ENCODE data around the gene RAB14.
"Not testable (repeated sequence)": the region's sequence is repeated elsewhere in the genome, so short reads cannot be mapped to it uniquely, and the experiment has no call there.

Gene RAB14

DNA sequence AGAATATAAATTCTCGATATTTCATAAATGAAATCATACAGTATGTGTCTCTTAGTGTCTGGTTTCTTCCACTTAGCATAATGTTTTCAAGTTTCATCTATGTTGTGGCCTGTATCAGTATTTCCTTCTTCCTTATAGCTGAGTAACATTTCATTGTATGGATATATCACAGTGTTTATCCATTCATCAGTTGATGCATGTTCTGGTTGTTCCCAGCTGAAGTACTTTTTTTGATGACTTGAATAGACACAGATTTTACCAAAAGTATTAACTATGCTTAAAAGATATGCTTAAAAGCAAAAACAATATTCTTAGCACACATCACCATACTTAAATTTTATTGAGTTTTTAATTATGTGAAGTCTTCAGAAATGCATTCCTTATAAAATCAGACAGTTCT, 12.7 kb downstream of the RAB14 start:
- DNase-seq: no peak

DNA sequence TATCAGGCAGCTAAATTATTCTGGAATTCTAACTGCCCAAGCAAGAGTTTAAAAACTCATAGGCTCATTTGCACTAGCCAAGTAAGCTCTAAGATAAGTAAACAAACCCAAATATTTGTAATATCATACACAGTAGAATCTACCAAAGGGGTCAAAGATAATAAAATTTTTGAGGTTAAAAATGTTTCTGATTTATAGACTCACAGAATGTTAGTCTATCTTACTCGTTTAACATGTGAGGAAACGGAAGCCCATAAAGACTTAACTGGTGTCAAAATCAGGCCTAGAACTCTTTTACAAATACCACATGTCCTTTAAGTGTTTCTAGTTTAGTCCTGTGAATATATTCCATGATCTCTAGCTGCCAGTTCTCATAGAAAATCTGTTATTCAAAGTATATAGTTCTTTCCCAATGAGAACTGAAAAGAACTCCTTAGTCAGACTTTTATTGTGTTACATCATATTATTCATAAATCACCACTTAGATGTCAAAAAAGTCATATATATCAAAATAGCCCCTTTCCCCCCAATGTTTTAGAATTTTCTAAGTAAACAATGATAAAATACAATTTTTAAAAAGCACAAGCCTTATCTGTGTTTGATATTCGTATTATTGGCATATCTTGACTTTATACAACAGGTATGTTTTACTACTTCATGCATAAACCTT, 13.9 kb downstream of the RAB14 start:
- no peak for DNase-seq

DNA sequence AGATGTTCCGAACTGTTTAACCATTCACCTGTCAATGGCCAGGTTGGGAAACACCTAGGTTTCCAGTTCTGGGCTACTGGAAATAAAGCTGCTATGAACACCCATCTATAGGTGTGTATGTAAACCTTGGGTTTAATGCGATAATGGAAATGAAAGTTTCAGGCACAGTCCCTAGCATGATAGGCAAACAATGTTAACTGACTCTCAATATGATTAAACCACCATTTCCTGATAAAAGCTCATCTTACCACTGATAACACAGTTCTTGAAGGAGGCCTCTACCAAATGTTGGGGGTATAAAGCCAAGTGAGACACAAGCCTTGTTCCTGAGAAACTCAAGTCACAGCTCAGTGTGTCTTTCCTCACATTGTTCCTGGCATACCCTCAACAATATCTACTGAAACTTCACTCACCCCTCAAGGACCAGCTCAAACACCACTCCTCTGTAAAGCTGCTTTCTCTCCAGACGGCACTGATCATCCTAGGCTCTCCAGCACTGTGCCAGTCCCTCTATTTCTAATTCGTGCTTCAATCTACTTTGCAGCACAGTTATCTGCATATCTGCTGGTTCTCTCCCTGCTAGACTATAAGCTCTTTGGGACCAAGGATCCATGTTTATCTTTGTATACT, 15.8 kb downstream of the RAB14 start:
- DNase-seq: no peak

DNA sequence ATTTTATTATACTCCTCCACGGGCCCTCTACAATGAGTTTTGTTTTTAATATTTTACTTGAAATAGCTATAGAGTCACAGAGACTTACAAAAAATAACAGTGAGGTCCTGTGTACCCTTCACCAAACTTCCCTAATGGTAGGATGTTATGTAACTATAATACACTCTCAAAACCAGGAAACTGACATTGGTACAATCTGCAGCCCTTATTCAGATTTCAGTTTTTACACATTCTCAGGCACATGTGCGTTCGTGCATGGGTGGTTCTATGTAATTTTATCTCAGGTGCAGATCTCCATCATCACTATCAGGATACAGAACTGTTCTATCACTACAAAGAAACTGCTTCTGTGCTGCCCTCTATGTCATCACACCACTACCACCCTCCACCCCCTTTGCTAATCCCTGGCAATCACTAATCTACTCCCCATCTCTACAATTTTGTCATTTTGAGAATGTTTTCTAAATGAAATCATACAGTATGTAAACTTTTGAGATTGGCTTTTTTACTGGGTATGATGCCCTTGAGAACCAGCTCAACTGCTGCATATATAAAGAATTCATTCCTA, 16.4 kb downstream of the RAB14 start:
- DNase-seq: no peak

DNA sequence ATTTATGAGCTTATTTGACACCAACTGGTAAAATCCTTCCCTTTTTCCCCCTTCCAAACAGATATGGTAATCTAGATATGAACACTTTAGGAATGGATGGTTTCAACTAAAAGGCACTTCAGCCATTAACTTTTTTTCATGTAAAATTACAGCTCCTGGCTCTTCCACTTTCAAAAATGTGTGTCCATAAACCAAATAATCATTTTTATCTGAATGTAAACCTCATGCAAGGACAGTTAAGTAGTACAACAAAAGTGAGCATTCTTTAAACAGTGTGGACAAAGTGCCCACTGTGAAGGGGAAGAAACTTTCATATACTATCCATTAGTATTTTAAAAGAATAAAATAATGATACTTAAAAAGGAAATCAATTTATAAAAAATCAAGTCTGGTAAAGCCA, 17.2 kb downstream of the RAB14 start:
- no peak for DNase-seq

DNA sequence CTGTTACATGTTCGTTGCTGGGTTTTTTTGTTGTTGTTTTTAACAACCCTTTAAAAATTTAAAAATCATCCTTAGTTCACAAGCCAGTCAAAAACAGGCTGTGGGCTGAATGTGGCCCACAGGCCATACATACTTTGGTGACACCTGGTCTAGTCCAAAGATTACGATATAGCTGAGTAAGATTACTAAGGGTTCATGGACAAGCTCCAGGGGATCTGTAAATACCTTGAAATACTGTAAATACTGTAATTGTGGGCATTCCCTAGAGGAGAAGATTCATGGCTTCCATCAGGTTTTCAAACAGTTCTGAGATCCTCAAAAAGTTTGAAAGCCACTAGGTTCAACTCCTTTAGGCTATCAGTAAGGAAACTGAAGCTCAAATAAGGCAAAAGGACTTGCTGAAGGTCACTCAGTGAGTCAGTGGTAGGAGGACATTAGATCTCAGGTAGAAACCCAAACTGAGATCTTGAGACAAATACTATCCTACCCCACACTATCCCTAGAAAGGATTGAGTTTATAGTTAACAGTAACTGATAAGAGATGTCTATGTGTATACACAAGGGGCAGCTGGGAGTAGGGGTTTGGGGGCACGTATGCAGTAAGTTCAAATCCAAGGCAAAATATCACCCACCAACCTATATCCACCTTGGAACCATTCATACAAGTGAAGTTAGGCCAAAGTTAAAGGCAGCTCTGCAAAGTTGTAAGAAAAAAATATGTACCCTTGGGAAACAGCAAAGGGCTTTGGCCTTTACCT, 17.8 kb downstream of the RAB14 start:
- no peak for DNase-seq

DNA sequence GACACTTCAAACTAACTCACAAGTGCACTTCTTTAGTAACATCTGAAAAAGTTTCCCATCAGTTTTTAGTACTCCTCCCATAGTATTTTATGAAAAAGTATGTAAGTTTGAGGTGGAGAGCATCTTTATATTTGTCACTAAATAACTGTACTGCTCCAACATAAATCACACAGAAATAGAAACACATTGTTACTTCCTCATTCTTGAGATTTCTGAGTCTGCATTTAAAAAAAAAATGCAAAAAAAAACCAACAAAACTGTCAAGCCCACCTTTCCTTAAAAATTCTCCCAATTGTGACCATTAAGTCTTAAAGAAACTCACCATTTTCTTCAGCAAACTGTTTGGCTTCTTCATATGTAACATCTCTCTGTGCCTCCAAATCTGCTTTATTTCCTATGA, 18.7 kb downstream of the RAB14 start:
- DNase-seq: no peak

DNA sequence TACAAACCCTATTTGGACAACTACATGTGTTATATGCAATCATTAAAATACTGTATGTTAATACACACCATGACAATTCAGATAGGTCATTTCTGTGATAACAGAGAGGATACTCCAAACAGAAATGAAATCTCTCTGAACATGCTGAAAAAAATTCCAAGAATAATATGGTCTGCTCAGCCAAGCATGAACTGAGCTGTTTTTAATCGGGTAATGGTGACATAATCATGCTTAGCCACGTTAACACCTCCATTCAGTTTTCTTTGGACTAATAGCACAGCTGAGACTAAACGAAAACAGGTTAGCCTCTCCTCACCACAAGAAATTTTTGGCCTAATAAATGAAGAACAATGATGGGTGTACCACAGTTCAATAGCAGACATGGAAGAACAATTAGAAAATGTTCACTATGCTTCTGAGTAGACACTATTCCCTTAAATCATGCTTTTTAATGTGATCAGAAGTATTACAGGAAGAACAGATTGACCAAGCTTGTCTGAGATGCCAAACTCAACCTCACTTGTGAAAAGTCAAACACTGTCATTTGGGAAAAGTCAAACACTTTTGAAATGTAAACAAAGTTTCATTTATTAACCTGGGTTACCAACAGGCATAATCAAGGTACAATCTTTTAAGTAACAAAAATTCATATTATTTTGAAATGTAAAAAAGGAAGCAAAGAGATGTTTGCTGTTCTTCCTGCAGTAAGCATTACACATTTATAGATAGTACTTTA, 19.4 kb downstream of the RAB14 start:
- no peak for DNase-seq

DNA sequence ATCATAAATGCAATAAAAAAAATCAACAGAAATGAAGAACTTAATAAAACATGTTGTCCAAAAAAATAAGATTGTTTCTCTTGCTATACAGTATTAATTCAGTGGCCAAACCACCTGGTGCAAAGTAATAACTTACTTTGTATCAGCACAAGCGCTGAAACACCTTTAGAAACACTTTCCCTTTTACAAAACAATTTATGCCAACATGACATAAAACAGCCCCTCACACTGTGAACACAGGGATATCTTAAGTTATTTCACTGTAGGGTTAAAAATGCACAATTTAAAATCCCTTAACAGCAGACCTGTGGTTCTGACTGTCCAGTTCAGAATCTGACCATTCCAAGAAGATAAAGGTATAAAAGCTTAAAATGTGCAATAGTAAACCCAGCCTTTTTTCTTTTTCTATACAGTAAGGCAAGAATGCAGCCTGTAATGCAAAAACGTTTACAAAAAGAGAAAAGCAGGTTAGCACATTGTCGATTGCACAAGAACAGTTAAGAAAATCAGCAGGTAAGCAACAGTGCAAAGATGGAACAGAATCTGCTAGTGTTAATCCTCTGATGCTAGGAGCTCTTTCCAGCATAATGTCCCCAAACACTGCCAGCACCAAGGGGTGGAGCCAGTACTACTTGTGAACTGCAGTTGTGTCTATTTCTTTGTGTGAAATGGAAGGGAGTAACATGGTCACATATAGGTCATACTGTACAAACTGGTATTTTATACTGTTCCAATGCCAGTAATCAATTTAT, 21.6 kb downstream of the RAB14 start:
- DNase-seq: no peak

DNA sequence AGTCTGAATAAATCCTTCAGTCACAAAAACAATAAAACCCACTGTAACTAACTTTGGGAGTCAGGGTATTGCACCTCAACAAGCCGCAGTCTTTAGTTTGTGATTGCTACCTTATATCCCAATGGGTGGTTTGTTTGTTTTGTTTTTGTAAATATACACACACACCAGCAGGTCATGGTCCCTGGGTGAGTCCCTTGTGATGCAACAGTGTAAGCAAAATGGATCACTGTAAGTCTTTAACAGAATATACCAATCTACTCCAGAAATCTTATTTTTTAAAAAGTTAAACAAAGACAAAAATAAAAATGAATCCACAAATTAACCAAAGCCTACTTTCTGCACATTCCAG, 22.3 kb downstream of the RAB14 start:
- DNase-seq: not testable (repeated sequence)

DNA sequence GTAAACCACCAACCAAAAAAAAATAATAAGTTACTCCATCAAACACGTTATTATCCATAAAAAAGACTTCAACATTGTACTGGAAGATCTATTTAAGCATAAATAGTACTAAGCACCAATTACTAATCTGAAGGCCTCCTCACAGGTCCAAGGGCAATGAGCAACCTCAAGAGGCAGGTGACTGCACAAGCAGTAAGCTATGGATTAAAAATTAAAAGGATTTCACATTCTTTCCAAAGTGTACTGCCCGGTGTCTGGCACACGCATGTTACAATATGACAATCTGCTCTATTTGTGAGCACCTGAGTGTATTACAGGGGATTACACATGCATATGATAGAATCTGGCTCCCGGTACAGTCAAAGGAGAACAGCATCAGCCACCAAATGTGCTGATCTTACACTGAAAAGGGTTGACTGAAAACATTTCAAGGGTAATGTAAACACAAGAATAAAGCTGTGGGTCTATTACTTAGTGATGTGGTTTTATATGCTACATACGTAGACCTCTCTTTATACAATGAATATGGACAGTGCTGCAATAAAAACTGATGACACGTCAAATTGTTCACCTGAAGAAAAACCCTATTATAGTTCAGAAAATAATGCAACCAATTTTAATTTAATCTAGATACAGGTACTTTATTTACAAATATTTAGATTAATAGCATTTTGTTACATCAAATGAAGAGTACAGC, 22.8 kb downstream of the RAB14 start:
- DNase-seq: no peak

DNA sequence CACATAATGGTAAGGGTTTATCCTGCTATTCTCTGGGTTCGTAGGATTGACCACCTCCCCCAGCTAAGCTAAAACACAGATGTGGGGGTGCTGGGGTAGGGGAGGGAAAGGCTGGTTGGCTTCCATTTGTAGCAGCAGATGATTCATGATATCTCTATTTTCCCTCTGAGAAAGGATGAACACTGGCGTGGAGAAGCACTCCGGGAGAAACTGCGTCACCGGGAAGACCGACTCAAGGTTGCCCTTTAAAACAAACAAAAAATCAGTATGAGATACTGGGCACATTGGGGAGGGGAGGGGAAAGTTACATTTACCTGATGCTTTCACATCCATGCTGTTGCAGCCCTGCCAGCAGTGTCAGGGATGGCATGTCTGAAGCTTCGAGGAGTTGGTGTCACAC, 28.2 kb downstream of the RAB14 start:
- no peak for DNase-seq

DNA sequence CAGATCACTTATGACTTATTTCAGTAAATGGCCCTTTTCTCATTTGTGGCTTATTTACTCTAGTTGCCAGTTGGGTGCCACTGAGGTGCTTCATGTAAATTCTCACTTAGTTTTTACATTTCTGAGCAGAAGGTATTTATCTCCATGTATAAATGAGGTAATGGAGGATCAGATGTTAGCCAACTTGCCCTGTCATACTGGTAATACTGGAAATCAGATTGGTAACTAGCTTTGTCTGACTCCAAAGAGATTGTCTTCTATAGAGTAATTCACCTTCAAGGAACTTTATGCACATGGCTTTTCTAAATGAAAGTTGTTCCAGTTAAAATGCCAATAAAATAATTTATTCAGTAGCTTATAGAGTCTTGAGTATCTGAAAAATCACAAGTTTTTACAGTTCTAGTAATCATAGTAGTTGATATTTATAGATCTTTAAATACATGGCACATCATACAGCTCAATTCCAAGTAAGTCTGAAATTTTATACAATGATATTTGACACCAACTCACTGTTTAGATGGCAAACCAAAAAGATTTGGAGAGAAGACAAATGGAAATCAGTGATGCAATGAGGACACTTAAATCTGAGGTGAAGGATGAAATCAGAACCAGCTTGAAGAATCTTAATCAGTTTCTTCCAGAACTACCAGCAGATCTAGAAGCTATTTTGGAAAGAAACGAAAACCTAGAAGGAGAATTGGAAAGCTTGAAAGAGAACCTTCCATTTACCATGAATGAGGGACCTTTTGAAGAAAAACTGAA, 28.8 kb downstream of the RAB14 start:
- no peak for DNase-seq

DNA sequence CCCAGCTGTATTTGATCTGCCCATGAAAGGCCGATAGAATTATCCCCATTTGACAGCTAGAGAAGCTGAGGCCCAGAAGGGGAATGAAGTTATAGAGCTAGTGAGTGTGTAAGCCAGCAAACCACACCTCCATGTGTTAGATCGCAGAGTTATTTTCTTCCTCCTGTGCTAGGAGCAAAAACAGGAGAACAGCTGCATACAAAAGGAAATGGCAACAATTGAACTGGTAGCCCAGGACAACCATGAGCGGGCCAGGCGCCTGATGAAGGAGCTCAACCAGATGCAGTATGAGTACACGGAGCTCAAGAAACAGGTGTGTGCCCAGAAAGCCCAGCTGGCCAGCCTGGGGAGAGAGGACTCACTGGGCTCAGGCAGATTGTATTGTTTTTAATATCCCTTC, 30.4 kb downstream of the RAB14 start:
- no peak for DNase-seq

DNA sequence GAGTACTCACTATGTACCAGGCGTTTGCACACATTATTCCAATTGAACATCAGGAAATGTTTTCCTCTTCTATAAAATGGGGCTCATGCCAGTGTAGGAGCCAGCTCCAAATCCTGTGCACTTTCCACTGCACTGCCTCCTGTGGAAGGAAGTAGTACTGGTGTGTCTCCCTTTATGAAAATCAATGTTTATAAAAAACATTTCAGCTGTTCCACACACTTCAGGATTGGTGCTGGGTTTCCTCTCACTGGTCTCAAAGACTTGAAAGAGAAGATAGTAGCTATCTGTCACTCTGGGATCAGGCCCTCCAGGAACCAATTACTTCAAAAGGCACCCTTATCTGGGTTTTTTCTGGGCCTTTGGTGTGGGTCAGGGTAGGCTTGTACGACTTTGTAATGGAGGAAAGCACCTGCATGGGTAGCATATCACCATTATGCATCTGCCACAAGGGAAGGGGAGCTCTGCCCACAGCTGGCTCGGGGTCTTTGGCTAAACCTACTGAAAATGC, 32.5 kb downstream of the RAB14 start:
- no peak for DNase-seq

DNA sequence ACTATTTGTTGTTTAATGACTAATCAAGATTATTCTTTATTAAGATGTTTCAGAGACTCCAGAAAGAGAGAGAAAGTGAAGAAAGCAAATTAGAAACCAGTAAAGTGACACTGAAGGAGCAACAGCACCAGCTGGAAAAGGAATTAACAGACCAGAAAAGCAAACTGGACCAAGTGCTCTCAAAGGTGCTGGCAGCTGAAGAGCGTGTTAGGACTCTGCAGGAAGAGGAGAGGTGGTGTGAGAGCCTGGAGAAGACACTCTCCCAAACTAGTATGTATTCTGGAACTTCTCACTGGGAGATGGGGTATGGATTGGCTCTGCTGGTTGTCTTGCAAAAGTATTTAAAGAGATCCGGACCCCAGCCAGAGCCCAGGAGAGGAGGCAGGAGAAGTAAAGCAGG, 33.6 kb downstream of the RAB14 start:
- no peak for DNase-seq

DNA sequence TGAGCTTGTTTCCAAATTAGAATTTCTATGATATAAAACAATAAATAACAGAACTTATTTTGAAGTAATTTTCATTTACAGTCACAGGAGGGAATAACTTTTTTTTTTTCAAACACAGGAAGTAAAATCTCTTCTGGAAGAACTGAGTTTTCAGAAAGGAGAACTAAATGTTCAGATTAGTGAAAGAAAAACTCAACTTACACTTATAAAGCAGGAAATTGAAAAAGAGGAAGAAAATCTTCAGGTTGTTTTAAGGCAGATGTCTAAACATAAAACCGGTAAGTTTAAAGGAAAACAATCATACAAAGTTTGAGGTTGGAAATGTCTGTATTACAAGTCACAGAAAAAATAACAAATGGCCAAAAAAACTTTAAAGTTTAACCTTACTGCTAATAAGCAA, 41.6 kb downstream of the RAB14 start:
- no peak for DNase-seq

DNA sequence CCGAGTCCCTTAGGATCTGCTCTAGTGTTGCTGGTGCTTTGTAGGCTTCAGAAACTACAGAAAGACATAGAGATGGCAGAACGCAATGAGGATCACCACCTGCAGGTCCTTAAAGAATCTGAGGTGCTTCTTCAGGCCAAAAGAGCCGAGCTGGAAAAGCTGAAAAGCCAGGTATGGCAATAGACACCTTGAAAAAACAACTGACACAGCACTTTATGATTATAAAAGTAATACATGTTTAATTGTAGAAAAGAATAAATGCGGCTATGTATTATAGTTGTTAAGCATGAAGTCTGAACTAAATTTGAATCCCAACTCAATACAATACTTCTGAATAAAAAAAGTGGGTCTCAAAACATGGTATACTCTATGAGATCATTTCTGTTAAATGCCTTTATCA, 43.7 kb downstream of the RAB14 start:
- no peak for DNase-seq

DNA sequence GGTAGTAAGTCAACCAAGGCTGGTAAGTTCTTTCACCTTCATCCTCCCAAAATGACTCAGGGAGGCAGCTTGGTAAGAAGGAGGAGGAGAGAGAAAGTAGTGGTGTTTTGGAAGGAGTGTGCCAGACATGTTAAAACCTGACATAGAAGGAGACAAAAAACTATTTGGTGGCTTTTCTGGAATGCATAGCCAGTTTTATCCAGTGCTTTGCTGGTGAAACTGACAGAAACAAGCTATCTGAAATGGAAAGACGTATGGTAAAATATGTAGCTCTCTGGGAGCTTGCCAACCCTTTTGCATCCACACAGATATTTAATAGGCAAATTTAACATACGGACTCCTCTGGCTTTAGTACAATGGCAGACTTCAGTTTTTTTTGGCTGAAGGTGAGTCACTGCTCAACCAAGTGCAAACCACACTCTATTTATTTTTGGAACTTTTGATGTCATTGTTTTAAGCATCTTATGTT, 45.4 kb downstream of the RAB14 start:
- DNase-seq: no peak

DNA sequence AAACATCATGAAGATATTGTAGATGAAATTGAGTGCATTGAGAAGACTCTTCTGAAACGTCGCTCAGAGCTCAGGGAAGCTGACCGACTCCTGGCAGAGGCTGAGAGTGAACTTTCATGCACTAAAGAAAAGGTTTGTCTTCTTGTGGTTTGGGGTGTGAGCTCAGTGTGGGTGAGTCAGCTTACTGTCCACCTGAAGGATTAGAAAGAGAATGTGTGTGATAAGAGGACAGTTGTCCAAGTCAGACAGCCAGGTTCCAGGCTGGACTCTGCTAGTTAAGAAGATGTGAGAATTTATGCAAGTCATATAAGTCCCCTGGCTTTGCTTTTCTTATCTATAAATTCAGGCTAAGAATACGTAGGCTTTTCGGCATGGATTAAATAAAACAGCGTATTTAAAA, 46.9 kb downstream of the RAB14 start:
- no peak for DNase-seq

DNA sequence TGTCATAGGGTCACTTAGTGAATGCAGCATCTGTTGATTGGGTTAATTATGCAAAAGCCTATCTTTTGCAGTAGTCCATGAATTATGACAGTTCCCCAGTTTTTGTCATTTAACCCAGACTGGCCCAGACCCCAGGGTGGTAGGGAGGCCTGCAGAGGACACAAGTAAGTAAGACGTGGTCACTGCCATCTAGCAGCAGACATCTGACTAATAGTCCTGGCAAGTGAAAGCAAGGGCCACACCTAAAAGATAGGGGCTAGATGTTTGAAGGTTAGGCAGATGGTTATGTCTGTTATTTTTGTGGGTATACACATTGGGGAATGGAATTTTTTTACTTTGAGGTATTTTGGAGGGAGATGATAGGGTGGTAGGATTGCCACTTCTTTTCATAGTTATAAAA, 48.0 kb downstream of the RAB14 start:
- no peak for DNase-seq

Data from DMS153 (cell line).